Erythroblast (primary cell): ENCODE data around the gene MYO9B.

Experiments used
- GATA1 ChIP-seq: IDR thresholded peaks from 2 replicates; pipeline ENCODE4 v1.6.1; 2011; ENCODE audit warnings: low read depth, mild to moderate bottlenecking, control low read depth, low read length, moderate library complexity
- POLR2A ChIP-seq: IDR thresholded peaks from 2 replicates; pipeline ENCODE4 v1.6.1; 2011; ENCODE audit warnings: mild to moderate bottlenecking, low read length

DNA sequence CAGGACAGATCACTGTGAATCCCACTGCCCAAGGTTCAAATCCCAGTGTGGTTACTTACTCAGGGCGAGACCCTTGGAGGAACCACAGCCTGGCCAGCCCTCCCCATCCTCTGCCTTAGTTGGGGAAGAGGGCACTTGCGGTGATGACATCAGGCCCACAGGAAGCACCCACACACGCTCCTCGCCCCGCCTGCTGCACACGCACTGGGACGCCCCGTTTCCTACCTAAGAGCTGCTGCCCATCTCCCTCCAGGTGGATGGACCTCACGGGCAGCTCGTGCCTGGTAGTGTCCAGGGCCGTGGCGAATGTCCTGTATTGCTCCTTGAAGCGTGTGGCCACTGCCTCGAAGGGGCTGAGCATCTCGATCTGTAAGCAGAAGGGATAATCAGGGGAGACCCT lies 19.9 kb upstream of the MYO9B start:
- TF ChIP-seq POLR2A (no peak), GATA1 (no peak)
